ENCODE results near the gene METTL22.

Gene METTL22

DNA sequence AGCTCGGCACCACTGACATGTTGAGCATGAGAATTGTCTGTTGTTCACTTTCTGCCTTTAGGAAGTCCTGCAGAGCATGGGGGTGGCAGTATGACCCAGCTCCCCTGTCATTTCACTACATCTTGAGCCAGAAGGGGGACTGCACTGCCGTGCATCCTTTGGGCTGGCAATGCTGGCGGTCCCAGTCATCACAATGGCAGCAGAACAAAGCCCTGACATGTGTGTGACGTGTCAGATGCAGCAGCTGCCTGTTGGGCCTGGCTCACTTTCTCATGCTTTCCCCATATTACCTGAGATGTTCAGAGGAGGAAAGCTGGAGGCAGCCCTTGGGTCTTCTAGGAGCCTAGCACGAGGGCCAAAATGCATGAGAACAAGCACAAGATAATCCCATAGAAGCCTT lies 46.6 kb downstream of the METTL22 start:
- no peak for DNase-seq (ENCODE audit: low read depth)

DNA sequence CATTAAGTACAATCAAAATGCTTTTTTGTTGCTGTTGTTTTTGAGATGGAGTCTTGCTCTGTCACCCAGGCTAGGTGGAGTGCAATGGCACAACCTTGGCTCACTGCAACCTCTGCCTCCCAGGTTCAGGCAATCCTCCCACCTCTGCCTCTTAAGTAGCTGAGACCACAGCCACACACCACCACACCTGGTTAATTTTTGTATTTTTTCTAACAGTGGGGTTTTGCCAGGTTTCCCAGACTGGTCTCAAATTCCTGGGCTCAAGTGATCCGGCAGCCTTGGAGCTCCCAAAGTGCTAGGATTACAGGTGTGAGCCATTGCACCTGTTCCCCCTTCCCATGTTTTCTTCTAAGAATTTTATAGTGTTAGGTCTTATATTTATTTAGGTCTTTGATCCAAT lies 48.0 kb downstream of the METTL22 start:
- no peak for DNase-seq (ENCODE audit: low read depth)

DNA sequence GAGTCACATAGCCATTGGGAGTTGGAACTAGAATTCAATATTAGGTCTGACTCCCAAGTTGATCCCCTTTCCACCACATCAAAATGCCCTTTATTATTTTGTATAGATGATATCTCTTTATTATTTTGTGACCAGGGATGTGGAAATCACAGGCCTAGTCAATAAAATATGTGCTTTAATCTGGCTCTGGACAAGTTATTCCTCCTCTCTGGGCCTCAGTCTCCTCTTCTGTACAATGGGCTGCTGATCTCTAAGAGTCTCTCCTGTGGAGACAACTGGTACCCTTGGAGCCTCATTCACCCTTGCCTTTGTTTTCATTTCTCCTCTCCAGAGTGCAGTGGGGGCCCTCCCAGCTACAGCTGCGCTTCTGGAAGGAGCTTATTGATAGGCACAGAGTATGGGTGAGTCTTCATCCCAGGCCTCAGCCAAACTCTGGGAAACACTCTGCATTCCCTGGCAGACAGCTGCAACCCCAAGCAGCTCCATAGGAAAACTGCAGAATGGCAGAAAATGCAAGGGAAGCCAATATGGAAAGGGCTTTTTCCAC lies 48.6 kb downstream of the METTL22 start:
- DNase-seq (ENCODE audit: low read depth) = no peak

DNA sequence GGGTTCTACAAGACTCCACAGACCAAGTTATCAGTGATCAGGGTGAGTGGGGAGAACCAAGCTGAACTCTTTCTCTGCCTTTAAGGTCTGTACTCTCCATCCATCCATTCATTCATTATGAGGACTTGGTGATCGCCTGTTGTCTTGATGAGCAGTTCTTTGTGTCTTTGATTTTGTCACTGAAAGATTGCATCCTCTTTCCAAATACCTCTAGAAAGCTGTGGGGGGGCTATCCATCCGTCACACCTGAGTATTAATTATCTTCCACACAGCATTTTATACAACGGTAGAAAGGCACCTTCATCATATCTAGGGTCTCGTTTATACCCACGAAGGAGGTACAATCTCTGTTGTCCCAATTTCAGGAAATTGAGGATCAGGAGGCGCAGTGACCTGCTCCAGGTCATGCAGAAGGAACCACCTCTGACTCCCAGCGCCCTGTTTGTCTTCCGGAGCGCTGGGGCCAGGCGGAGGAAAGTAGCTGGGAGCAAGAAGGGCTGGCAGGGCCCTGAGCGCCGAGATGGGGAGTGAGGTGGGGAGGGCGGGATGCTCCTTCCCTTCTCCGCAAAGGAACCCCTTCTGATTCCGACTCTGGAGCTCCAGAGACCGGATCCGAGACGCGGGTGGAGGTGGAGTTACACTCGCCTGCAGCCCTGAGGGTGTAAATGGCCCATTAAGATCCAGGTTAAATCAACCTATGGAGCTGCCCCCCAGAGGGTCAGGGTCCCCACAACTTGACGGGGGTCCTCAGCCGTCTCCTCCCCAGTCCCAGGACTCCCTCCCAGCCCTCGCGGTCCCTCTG lies 52.3 kb downstream of the METTL22 start:
- DNase-seq (ENCODE audit: low read depth) = no peak

DNA sequence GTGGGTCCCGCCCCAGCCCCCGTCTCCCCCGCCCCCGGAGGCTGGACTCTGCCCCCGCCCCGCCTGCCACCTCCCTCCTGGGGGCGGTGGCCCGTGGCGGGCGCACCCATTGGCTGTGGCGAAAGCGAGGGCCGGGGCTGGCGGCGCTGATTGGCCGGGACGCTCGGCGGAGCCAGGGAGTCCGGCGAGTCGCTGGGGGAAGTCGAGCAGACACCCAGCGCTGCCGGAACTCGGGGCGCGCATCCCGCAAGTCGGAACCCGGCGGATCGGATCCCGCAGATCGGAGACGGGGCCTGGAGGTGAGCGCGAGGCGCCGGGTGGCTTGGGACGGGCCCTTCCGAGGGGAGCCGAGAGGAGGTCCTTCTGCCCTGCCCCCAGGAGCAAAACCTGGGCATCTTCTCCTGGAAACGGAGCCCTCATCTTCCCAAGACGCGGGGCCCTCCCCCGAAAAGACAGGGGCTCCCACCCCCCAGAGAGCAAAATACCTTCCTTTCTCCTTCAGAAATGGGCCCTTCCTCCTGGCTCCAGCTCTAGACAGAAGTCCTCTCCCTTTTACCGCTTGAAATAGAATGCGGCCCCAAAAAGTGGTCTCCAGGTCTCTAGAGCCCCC lies 53.0 kb downstream of the METTL22 start, which contains the start of gene ABAT:
Gene ABAT, plus strand, starts transcription at position 205 of the 610 bp plus-strand sequence. CDS start 61,123 bp downstream, outside the sequence.
- peak; percentile 72 for DNase-seq (ENCODE audit: low read depth)

DNA sequence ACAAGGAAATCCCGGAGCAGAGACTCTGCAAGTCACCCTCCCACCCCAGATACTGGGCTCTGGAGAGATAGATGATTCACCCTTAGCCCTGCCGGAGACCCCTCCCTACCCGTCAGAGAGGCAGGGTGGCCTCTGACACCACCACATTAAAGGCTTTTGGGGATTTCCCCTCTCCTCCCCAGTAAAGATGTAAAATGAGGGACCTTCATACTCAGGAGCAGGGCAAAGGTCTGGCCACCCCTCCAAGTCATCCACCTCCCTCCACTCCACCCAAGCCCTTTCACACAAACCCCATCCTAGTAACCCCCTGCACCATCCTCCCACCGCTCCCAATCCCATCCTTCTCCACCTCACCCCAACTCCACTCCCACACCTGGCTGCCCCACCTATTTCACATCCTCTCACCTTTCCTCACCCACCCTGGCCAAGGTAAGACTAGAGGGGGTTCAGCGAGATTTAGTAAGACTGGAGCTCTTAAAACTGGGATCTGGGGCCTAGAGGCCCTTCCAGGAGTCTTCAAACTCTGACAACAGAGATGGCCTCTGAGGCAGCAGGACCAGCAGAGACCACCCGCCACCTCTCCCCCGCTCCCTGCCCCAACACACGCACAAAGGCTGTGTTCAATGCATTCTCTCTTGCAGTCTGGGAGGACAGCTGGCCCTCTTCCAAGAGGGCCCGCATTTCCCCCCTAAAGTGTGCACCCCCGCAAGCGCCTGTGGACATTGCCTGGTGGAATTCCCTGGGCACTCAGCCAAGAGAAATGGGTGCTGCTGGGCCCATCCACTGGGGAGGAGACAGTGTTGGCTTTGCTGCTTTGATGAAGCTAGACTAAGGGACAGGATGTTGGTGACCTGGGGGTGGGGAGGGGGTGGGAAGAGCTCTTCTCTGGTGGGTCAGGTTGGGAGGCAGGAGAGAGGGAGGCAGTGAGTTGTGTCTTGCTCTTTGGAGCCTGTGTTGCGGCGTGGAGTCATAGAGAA lies 54.0 kb downstream of the METTL22 start:
- DNase-seq (ENCODE audit: low read depth) = peak; percentile 59

DNA sequence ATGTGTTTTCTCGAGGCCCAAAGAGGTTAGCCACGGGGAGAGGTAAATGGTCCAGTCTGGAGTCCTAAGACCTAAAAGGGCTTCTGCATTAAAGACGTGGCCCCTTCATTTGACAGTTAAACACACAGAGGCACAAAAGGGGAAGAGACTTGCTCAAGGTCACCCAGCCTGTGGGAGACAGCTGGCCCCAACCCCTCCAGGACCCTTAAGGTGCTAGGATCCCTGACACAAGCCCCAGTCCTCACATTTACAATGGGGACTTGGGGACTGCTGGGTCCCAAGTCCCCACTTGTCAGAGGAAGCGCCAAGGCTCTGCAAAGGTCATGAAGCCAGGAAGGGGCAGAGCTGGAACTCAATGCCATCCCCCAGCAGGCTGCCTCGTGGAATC lies 54.7 kb downstream of the METTL22 start:
- DNase-seq (ENCODE audit: low read depth) = no peak

DNA sequence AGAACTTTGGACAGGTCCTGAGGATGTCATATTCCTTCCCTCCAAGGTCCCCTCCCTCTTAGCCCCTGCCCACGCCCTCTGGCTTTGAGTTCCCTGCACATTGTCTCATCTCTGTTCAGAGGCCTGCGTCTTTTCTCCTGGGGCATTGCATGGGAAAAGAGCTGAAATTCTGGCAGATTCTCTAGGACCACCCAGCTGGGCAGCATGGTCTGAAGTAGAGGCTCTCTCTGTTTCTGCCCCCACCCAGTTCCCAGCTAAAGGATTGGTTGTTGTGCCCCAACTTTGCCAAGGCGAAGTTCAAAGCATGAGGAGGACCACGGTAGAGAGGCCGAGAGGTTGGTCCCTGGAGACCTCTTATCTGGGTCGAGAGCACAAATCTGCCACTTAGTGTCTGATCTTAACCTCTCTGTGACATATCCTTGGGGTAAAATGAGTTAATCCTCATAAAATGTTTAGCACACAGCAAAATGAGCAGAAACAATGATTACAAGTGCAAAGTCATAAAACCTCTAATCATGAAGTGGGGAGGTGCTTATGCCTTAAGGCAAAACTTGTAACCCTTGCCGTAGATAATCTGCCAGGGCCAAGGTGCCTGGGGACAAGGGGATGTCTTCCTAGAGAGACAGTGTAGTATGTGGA lies 55.4 kb downstream of the METTL22 start:
- DNase-seq (ENCODE audit: low read depth) = no peak

DNA sequence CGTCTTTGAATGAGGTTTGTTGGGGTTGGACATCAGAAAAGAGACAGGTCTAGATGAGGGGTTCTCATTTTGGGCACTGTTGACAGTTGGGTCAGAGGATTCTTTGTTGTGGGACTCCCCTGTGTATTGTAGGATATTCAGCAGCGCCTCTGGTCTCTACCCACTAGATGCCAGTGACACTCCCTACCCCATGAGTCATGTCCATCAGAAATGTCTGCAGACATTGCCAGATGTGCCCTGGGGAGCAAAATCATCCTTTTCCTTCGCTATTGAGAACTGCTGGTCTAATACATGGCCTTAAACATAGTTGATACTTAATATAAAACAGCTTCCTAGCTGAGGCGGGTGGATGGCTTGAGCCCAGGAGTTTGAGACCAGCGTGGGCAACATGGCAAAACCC lies 56.0 kb downstream of the METTL22 start:
- no peak for DNase-seq (ENCODE audit: low read depth)

DNA sequence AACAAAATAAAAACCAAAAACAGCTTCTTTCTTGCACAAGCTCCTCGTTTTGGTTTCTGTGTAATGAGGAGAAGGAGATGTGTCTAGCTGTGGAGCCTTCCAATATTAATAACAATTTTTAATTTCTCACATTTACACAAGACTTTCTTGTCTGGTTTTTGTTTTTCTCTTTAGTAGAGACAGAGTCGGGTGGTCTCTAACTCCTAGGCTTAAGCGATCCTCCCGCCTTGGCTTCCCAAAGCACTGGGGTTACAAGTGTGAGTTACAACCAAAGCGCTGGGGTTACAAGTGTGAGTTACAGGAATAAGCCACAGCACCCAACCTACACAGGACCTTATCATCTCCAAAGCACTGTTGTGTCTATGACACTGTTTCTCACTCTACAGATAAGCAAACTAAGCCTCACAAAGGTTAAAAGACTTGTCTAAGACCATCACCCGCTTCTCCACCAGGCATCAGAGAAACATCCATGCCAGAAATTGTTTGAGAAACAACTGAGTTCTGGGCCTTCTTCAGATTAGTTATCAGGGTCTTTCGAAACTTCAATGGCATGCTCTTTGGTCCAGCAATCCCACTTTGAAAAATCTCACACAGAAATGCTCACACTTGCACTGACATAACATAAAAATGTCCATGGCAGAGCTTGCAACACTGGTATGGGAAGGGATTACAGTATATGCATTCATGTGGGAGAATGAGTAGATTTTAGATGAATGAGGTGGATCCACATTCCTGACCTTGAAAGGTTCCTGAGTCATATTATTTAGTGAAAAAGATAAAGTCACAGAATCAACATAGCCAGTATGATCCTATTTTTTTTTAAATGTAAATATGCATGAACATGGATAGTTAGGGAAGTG lies 56.8 kb downstream of the METTL22 start:
- no peak for DNase-seq (ENCODE audit: low read depth)

DNA sequence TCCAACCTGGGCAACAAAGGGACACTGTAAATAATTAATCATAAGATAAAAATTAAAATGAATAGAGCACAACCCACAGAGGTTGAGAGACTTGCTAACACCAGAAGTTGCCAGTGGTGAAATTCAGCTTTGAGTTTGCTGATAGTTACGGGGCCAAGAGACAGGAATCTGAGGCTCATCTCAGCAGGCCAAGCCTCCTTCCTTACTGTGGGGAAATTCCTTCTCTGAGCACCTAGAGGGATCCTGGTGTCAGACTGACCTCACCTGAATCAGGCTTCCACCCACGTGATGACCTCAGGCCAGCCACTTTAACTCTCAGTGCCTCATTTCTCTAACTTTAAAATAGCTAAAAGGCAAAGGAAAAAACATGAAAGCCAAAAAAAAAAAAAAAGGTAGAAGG lies 57.7 kb downstream of the METTL22 start:
- DNase-seq (ENCODE audit: low read depth) = no peak

DNA sequence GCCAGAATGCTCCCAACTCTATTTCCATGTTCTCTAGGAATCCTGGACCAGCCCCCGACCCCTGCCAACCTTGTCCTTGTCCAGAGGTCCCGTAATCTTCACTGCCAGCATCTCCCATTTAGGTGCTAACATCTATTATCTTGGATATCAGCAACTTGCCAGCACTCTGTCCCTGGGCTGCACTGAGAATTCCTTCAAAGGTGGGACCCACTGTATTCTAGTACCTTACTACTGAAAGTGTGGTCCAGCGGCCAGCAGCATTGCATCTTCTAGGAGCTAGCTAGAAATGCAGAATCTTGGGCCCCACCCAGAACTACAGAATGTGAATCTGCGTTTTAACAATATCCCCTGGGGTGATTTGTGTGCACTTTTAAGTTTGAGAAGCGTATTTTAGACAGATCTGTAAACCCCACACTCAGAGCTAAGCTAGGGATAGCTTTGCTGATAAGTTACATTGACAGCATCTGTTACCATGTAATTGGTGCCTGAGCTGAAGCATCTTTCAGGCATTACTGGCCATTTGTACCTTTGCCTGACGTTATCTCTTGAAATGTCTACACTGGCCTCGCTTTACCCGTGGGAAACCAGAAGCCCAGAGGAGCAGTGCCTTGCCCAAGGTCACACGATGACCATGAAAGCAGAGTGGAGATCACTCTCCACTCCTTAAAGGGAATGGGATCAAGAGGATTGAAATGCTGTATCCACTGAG lies 61.2 kb downstream of the METTL22 start:
- no peak for DNase-seq (ENCODE audit: low read depth)

DNA sequence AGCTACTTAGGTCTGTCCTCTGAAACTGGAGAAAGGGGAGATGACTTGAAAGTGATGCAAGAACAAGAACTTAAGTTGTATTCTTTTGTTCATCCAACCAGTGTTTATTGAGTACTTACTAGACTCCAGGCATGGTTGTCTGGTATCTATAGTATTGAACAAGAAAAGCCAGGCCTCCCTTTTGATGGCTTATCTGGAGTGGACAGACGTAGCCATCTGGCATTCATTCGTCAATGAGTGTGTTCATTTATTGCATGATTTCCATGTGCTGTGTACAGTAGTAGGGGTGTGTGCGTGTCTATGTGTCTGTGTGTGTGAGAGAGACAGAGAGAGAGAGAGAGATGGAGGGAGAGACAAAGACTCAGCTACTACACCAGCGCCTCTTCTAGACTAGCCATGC lies 62.1 kb downstream of the METTL22 start:
- DNase-seq (ENCODE audit: low read depth) = no peak

DNA sequence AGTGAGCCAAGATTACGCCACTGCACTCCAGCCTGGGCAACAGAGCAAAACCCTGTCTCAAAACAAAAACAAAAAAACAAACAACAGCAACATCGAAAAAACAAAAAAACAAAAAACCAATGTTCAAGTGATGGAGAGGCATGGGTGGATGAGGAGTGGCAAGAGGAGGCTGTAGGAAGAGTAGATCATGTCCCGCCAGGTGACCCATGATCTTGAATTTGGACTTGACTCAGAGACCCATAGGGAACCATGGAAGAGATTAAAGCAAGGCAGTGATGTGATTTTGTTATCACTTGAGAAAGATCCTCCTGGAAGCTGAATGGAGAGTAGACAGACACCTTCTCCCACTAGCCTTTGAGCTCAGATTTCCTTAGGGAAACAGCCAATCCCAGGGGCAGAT lies 64.1 kb downstream of the METTL22 start:
- DNase-seq (ENCODE audit: low read depth) = no peak

DNA sequence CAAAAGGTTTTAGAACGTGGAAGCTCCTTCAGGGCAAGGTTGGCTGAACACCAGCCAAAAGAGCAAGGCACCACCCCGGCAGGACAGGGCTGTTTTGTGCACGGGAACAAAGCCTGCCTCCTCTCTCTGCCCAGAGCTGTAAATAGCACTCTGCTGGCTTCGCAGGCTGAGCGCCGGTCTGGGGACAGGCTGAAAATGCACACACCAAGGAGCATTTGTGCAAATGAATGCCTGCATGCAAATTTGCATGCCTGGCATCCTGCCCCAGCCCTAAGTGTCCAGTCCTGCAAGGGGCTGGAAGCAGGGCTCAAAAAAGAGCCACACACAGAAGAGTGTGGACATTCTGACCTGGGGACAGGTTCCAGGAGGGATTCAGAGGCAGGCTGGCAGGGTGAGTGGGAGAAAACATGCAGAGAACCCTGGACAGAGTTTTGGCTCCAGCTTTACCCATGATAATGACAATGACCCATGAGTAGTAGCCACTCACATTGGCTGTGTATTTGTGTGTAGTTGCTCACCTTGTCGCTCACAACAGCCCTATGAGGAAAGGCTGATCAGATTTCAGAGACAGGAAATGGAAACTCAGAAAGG lies 64.6 kb downstream of the METTL22 start:
- DNase-seq (ENCODE audit: low read depth) = no peak

DNA sequence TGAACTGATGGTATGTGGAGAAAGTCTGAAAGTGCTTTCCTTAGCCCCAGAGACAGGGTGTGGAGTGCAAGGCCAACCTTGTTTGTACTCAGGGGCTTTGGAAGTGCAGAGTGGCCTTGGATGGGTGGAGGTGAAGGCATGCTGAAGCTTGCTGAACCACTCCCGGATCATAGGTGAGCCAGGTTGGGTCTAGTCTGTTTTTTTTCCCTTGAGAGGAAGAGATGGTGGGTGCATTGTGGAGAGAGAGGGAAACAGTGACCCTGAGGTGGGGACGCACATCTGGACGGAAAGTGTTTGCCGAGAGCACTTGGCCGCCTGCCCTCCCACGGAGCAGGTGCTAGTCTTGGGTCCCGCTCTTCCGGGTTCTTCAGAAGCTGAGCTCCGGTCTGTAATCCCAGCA lies 65.4 kb downstream of the METTL22 start:
- DNase-seq (ENCODE audit: low read depth) = no peak

DNA sequence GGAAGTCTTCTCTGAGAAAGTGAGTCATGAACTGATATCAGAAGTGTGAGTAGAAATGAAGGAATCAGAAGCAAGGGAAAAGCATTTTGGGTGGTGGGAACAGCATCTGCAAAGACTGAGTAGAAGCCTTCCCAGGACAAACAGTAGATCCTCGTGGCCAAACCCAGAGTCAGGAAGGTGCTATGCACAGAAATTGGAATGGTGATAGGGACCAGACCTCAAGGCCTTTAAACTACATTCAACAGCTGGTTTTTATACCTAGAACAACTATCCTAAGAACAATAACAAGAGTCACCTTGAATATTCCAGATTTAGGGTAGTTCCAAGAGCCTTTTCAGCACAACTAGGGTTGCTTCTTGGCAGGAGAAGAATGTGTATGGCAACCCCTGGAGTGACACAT lies 68.2 kb downstream of the METTL22 start:
- DNase-seq (ENCODE audit: low read depth) = no peak

DNA sequence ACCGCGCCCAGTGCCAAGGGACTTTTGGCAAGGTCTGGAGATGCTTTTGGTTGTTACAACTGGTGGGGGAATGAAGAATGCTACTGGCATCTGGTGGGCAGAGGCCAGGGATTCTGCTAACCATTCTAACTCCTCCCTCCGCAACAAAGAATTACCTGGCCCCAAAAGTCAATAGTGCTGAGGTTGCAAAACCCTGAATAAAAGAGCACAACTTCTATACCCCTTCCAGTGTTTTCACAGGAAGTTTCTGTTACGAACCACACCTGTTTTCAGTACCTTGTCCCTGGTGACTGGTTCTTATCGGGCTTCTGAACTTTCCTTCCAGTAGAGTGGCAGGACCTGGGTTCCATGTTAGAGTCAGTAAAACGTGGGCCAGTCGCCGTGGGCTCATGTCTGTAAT lies 70.2 kb downstream of the METTL22 start:
- DNase-seq (ENCODE audit: low read depth) = no peak

DNA sequence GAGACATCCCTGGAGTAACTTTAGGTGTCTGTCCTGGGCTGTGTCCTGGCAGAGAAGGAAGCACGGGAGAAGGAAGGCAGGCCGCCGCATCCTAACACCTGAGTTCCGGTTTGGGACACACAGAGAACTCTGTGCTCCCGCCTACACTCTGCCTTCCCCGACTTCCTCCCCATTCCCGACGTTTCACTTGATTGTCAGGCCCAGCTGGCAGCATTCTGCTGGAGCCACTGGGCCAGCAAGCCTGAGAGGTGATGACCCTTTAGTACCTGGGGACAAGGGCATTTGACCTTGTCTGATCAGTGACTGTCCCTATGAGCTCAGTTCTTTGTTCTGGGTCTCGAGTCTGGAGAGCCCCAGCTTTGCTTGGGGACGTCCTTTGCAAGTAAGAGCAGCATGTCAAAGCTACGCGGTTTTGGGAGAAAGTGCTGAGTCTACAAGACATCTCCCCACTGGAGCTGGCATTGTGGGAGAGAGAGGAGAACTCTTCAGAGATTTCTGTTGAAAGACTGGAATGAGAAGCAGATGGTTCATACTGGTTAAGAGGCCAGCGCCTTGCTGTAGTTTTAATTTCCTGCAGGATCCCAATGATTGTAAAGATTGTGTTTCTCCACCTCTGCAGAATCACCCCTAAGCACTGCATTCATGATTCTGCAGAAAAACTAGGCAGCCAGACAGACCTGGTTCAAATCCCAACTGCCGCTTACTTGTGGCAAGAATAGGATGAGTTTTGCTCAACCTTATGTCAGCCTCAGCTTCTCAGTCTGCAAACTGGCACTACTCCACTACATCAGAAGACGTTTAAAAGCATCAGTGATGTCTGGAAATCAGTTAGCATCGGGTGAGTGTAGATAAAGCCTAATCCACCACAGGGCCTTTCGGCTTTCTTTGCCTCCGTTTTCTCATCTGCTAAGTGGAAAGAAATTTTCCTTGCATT lies 73.6 kb downstream of the METTL22 start:
- no peak for DNase-seq (ENCODE audit: low read depth)
